ENCODE measurements around the gene ST14.

DNA sequence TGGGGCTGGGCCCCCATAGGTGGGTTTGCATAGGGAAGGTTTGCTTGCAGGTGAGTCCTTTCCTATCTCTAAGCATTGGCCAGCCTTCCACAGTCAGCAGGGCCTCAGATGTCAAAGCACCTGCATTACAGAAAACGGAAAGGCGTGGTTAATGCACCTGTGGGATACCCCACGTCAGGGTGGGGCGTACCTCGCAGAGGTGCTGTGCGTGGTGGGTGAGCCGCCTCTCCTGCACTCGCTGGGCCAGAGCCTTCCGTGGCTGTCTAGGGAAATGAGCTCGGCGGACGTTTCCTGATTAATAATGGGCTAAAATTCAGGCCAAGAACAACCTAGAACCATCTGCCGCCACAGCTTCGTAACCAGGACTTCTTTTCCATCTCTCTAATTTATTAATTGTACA is 32.3 kb downstream of the ST14 start:
- TF ChIP-seq, protein P1, sequence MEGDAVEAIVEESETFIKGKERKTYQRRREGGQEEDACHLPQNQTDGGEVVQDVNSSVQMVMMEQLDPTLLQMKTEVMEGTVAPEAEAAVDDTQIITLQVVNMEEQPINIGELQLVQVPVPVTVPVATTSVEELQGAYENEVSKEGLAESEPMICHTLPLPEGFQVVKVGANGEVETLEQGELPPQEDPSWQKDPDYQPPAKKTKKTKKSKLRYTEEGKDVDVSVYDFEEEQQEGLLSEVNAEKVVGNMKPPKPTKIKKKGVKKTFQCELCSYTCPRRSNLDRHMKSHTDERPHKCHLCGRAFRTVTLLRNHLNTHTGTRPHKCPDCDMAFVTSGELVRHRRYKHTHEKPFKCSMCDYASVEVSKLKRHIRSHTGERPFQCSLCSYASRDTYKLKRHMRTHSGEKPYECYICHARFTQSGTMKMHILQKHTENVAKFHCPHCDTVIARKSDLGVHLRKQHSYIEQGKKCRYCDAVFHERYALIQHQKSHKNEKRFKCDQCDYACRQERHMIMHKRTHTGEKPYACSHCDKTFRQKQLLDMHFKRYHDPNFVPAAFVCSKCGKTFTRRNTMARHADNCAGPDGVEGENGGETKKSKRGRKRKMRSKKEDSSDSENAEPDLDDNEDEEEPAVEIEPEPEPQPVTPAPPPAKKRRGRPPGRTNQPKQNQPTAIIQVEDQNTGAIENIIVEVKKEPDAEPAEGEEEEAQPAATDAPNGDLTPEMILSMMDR (optimal IDR thresholded peaks at IDR 0.05 in 1 of 3, IDR thresholded peaks at IDR 0.05 in 1 of 3, conservative IDR thresholded peaks at IDR 0.05 in 1 of 3; ENCODE audit: extremely low read depth in 1 of 3, insufficient read depth in 2 of 3, low read length in 3 of 3), result no peak
- TF ChIP-seq EZH2 (IDR thresholded peaks at IDR 0.05; ENCODE audit: low read length), result no peak

Measured in keratinocyte (primary cell).